DMS153 (cell line): Measurements from ENCODE around the gene ETV7.

Source experiments
- DNase-seq: peaks from one replicate; lab custom pipeline; 2025; lab: John Stamatoyannopoulos, UW

Gene ETV7

GRCh38 chr6:36320475-36320874, 67.0 kb downstream of the ETV7 start:
- DNase-seq: peak; percentile 56

- DNase-seq: no peak
Measured at GRCh38 chr6:36319821-36320220, 67.6 kb downstream of the ETV7 start.

DNA sequence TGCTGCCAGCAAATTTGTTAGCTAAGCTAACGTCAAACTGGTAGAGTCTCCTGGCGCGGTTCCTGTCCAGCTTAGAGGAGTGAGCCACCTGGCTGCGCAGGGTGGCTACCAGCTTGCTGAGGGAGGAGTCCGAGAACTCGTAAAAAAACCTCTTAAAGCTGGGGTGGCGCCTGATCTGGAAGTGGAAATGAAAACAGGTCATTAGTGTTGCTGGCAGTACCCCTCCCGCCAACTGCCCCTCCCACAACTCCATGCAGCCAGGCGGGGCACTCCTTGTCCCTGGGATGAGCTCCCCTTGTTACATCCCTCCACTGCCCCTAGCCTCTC, 68.1 kb downstream of the ETV7 start:
- DNase-seq: peak; percentile 88

- no peak for DNase-seq
Measured at GRCh38 chr6:36318690-36319435, 68.6 kb downstream of the ETV7 start.

DNA sequence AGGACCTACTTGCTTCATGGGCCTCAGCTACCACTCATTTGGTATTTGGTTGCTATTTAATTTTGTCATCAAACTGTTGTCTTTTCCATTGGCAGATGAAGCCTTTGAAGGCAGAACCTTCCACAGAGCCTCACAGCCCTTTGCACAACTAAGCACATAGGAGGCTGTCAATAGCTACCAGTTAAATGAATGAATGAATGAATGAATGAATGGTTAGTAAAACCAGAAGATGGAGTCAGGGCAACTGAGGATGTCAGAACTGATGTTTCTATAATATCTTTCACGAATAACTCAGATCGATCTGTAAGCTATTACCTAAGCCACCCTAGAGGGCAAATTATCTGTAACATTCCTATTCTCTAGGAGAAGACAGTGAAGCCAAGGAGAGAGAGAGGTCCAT, 69.8 kb downstream of the ETV7 start:
- DNase-seq: no peak
